ENCODE data around the gene CLDN14. TPM values are rescaled to one million over a fixed set of nuclear protein-coding genes. Genes with fewer than 3 reads are reported as not detected.

The CLDN14 gene
- total RNA-seq, 4 donors from 2014 or later, result not detected

GRCh38 chr21:36461277-36461917 is 18.5 kb downstream of the CLDN14 start:
- Histone ChIP-seq H3K9me3 (no peaks in the 10 kb centered on the region), H3K27me3 (no peaks in the 10 kb centered on the region), H3K36me3 (no peaks in the 10 kb centered on the region), H3K4me3 (replicated peaks in 1 of 3) (no peak overlapping the region), H3K27ac (no peak overlapping the region), H3K4me1 (no peaks in the 10 kb centered on the region)
- DNase-seq, result no peak
- 90 to 95% methylated on average over 31 to 32 of the region's 34 CpGs for WGBS, 2 donors
- TF ChIP-seq CTCF (IDR thresholded peaks at IDR 0.05) (no peak), POLR2A (IDR thresholded peaks at IDR 0.05) (no peak)
- intact Hi-C loops (cut with DNase I), result no loop called here

GRCh38 chr21:36460866-36461265 is 19.1 kb downstream of the CLDN14 start:
- H3K27me3 ChIP-seq, result no peaks in the 10 kb centered on the region
- H3K9me3 ChIP-seq, result no peaks in the 10 kb centered on the region
- intact Hi-C loops (cut with DNase I), result no loop called here
- DNase-seq, result no peak
- no peaks in the 10 kb centered on the region for H3K4me1 ChIP-seq
- H3K4me3 ChIP-seq (replicated peaks in 1 of 3), result no peak overlapping the region
- no peaks in the 10 kb centered on the region for H3K36me3 ChIP-seq
- TF ChIP-seq POLR2A (IDR thresholded peaks at IDR 0.05) (no peak), CTCF (IDR thresholded peaks at IDR 0.05) (no peak)
- no peak overlapping the region for H3K27ac ChIP-seq
- 90% methylated on average over 14 to 16 of the region's 16 CpGs for WGBS, 2 donors

GRCh38 chr21:36459098-36459497 is 20.8 kb downstream of the CLDN14 start:
- H3K27me3 ChIP-seq, result no peaks in the 10 kb centered on the region
- H3K36me3 ChIP-seq, result no peaks in the 10 kb centered on the region
- H3K27ac ChIP-seq, result no peak overlapping the region
- no peak overlapping the region for H3K4me3 ChIP-seq (replicated peaks in 1 of 3)
- no peaks in the 10 kb centered on the region for H3K4me1 ChIP-seq
- H3K9me3 ChIP-seq, result no peaks in the 10 kb centered on the region
- intact Hi-C loops (cut with DNase I), result no loop called here
- TF ChIP-seq CTCF (IDR thresholded peaks at IDR 0.05) (no peak), POLR2A (IDR thresholded peaks at IDR 0.05) (no peak)
- no peak for DNase-seq
- WGBS, 2 donors, result 77 to 84% methylated on average over 3 to 5 of the region's 6 CpGs

GRCh38 chr21:36456729-36457414 is 23.1 kb downstream of the CLDN14 start:
- H3K36me3 ChIP-seq, result no peaks in the 10 kb centered on the region
- H3K27ac ChIP-seq, result no peak overlapping the region
- no peaks in the 10 kb centered on the region for H3K9me3 ChIP-seq
- no peaks in the 10 kb centered on the region for H3K4me1 ChIP-seq
- H3K4me3 ChIP-seq (replicated peaks in 1 of 3), result no peak overlapping the region
- no peaks in the 10 kb centered on the region for H3K27me3 ChIP-seq
- WGBS, 2 donors, result 83 to 89% methylated on average over 7 of the region's 7 CpGs
- no peak for TF ChIP-seq POLR2A (IDR thresholded peaks at IDR 0.05)
- TF ChIP-seq CTCF (IDR thresholded peaks at IDR 0.05), result no peak
- DNase-seq, result no peak
- intact Hi-C loops (cut with DNase I), result no loop called here

GRCh38 chr21:36454706-36455105 is 25.2 kb downstream of the CLDN14 start:
- Histone ChIP-seq H3K27ac (no peak overlapping the region), H3K4me3 (replicated peaks in 1 of 3) (no peak overlapping the region), H3K9me3 (no peaks in the 10 kb centered on the region), H3K36me3 (no peaks in the 10 kb centered on the region), H3K4me1 (no peaks in the 10 kb centered on the region), H3K27me3 (no peaks in the 10 kb centered on the region)
- 60 to 71% methylated on average over 4 of the region's 4 CpGs for WGBS, 2 donors
- no peak for DNase-seq
- TF ChIP-seq POLR2A (IDR thresholded peaks at IDR 0.05), result no peak
- TF ChIP-seq CTCF (IDR thresholded peaks at IDR 0.05), result no peak
- intact Hi-C loops (cut with DNase I), result no loop called here

All from thyroid gland (tissue), 4 donors.